Natural killer cell (primary cell): Measurements from ENCODE around the gene NME7. TPM values are rescaled to one million over a fixed set of nuclear protein-coding genes. Genes with fewer than 3 reads are reported as not detected.

Experiments used
- ATAC-seq, 3 donors: fragments of 150-1000 bp in 2 of 3; fragments of 200-7000 bp in 1 of 3; cut with Tn5 transposase; 1 replicate in 1 of 3; 2 replicates in 2 of 3; pipeline ENCODE4 v1.10.0; 2021; ENCODE audit warnings: mild to moderate bottlenecking in 2 of 3, moderate library complexity in 2 of 3
- DNase-seq, 2 donors: peaks; one replicate each; pipeline versions ENCODE4 v3.0.0 to v3.0.0-alpha.2; 2013 to 2021; ENCODE audit warnings: mixed read lengths in 1 of 2
- H3K27ac ChIP-seq: one replicate; pipeline ENCODE4 v1.5.1; 2013; ENCODE audit warnings: mild to moderate bottlenecking, low read length
- H3K27me3 ChIP-seq: one replicate; pipeline ENCODE4 v1.6.1; 2013; ENCODE audit warnings: low read length; ENCODE audit not compliant: control insufficient read depth, insufficient read depth
- H3K36me3 ChIP-seq: one replicate; pipeline ENCODE4 v1.6.1; 2013; ENCODE audit warnings: low read length; ENCODE audit not compliant: control insufficient read depth, insufficient read depth
- H3K4me1 ChIP-seq: one replicate; pipeline ENCODE4 v1.6.1; 2013; ENCODE audit warnings: low read length; ENCODE audit not compliant: control insufficient read depth, insufficient read depth
- H3K4me3 ChIP-seq: one replicate; pipeline ENCODE4 v1.5.1; 2013; ENCODE audit warnings: low read length
- H3K9me3 ChIP-seq: one replicate; pipeline ENCODE4 v1.6.1; 2013; ENCODE audit warnings: low read length; ENCODE audit not compliant: control insufficient read depth, insufficient read depth
- H3K27ac Mint-ChIP-seq, 2 donors: one replicate each; pipeline ENCODE4 v1.8.0; 2022; ENCODE audit warnings: mild to moderate bottlenecking in 2 of 2, mixed read lengths in 2 of 2, moderate library complexity in 1 of 2
- H3K27me3 Mint-ChIP-seq, 2 donors: one replicate each; pipeline ENCODE4 v1.8.0; 2022; ENCODE audit warnings: low read depth in 2 of 2, mixed read lengths in 2 of 2
- H3K36me3 Mint-ChIP-seq: one replicate; pipeline ENCODE4 v1.8.0; 2022; ENCODE audit warnings: mixed read lengths
- H3K4me1 Mint-ChIP-seq, 2 donors: one replicate each; pipeline ENCODE4 v1.8.0; 2022; ENCODE audit warnings: mixed read lengths in 2 of 2
- H3K4me3 Mint-ChIP-seq: one replicate; pipeline ENCODE4 v1.8.0; 2022; ENCODE audit warnings: mild to moderate bottlenecking, moderate library complexity, mixed read lengths
- H3K9me3 Mint-ChIP-seq, 2 donors: one replicate each; pipeline ENCODE4 v1.8.0; 2022; ENCODE audit warnings: mixed read lengths in 2 of 2
- WGBS: methylation state at CpG from one replicate; pipeline ENCODE4 v1.1.7; 2013; ENCODE audit warnings: missing lambda C conversion rate; ENCODE audit not compliant: insufficient coverage; 5-methylcytosine and 5-hydroxymethylcytosine counted together
- intact Hi-C: fragments of 100-400 bp; cut with micrococcal nuclease; formaldehyde crosslinking; loops from one replicate; pipeline ENCODE4 v1.14.2; 2022
- total RNA-seq, 4 donors: library from RNA; stranded (reverse); fragments of 120-200 nt in 1 of 4; gene quantifications; one replicate each; pipeline versions ENCODE4 v1.2.3 to v1.2.4, GENCODE V29; 2013 to 2022
- TF ChIP-seq, protein P1 (sequence below): fragments of 200-600 bp; IDR thresholded peaks from one replicate; pipeline ENCODE4 v1.8.0; 2022; ENCODE audit warnings: antibody characterized with exemption

Gene NME7
- total RNA-seq, 3 donors from 2014 or later (not counting 1 experiment from before 2014, with no cell fraction given): 5.2 to 9.9 (median 9.8) TPM

DNA sequence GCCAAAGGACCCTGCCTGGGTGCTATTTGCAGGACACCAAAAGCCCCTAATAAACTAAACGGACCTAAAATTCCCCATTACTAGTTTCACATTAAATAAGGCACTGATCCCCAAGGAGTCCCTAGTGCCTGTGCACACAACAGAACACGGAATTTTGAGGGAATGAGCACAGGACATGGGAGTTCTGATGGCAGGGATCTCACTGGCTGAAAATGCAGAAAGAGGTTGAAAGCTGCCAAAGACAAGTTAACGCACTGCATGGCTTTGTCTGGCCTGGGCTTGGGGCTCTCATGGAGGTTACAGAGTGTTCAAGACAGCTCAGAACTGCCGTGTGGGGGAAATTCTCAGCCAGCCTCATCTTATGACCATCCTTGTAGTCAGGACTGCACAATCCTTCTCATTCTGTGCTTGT lies 276.7 kb downstream of the NME7 start:
- no peak overlapping the region for H3K27ac Mint-ChIP-seq
- ATAC-seq: peak in 1 of 3 donors; percentile 40

DNA sequence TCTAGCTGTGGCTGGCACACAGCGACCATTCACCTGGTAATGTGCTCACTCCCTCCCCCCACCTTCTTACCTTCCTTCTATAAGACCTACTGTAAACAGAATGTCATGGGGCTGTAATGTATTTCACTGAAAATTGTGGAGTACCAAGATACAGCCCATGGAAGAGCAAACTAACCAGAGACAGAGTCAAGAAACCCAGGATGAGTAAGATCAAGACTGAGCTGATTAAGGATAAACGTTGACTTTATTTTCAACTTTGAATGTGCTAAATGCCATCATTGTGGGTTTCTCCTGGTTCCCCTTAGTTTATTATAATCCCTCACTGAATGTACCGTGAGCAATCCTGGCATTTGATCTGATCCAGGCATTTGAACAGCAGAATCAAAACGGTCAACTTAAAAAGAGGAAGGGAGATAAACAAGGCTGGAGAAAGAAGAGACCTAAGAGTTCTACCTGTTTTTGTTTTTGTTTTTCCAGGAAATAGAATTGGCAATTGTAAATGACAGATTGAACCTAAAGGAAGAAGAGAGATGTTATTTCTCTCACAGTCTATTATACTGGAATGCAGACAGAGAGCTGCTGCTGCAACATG lies 277.2 kb downstream of the NME7 start:
- DNase-seq (no peak), ATAC-seq (no peak)
- H3K36me3 Mint-ChIP-seq: no peaks in the 10 kb centered on the region
- Histone ChIP-seq H3K27ac (no peak overlapping the region), H3K4me3 (no peak overlapping the region), H3K4me1 (no peaks in the 10 kb centered on the region), H3K9me3 (no peaks in the 10 kb centered on the region), H3K36me3 (no peaks in the 10 kb centered on the region), H3K27me3 (no peaks in the 10 kb centered on the region)
- 60% methylated on average over 3 of the region's 4 CpGs for WGBS
- peaks cover 0 to 2% of the 10 kb centered on the region in 2 donors for H3K27me3 Mint-ChIP-seq
- H3K9me3 Mint-ChIP-seq: no peaks in the 10 kb centered on the region
- intact Hi-C loops: no loop called here
- H3K27ac Mint-ChIP-seq: no peak overlapping the region
- peaks cover 8 to 15% of the 10 kb centered on the region in 2 donors for H3K4me1 Mint-ChIP-seq
- no peak overlapping the region for H3K4me3 Mint-ChIP-seq
- TF ChIP-seq, protein P1, sequence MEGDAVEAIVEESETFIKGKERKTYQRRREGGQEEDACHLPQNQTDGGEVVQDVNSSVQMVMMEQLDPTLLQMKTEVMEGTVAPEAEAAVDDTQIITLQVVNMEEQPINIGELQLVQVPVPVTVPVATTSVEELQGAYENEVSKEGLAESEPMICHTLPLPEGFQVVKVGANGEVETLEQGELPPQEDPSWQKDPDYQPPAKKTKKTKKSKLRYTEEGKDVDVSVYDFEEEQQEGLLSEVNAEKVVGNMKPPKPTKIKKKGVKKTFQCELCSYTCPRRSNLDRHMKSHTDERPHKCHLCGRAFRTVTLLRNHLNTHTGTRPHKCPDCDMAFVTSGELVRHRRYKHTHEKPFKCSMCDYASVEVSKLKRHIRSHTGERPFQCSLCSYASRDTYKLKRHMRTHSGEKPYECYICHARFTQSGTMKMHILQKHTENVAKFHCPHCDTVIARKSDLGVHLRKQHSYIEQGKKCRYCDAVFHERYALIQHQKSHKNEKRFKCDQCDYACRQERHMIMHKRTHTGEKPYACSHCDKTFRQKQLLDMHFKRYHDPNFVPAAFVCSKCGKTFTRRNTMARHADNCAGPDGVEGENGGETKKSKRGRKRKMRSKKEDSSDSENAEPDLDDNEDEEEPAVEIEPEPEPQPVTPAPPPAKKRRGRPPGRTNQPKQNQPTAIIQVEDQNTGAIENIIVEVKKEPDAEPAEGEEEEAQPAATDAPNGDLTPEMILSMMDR: no peak

More for the DNA sequence above, 276.7 kb downstream of the NME7 start:
- Histone ChIP-seq H3K4me1 (no peaks in the 10 kb centered on the region), H3K4me3 (no peak overlapping the region), H3K27ac (no peak overlapping the region), H3K36me3 (no peaks in the 10 kb centered on the region), H3K9me3 (no peaks in the 10 kb centered on the region), H3K27me3 (no peaks in the 10 kb centered on the region)
- intact Hi-C loops: no loop called here
- no peaks in the 10 kb centered on the region for H3K9me3 Mint-ChIP-seq
- TF ChIP-seq, protein P1: no peak
- peaks cover 8 to 15% of the 10 kb centered on the region in 2 donors for H3K4me1 Mint-ChIP-seq
- H3K4me3 Mint-ChIP-seq: no peak overlapping the region
- WGBS: 85% methylated on average over 4 of the region's 4 CpGs
- peaks cover 0 to 2% of the 10 kb centered on the region in 2 donors for H3K27me3 Mint-ChIP-seq
- no peaks in the 10 kb centered on the region for H3K36me3 Mint-ChIP-seq
- no peak for DNase-seq

DNA sequence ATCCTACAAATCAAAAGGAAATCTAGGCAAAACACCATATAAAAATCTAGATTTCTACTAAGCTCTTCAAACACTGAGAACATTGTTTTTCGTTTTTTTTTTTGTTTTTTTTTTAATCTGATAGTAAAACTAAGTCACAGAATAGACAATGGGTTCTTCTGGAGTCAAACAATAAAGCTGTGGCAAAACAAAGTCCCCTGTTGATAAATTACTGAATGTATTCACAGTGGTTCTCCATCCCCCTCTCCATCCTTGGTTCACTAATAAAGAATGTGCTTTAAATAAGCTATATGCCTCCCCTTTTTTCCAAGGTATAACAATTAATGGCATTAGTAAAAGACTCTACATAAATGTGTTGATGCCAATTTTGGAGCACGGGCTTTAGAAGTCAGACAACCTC lies 277.8 kb downstream of the NME7 start:
- no peaks in the 10 kb centered on the region for H3K36me3 ChIP-seq
- Mint-ChIP-seq H3K27me3 (peaks cover 0 to 2% of the 10 kb centered on the region in 2 donors), H3K4me3 (no peak overlapping the region), H3K4me1 (peaks cover 8 to 15% of the 10 kb centered on the region in 2 donors), H3K36me3 (no peaks in the 10 kb centered on the region), H3K27ac (no peak overlapping the region), H3K9me3 (no peaks in the 10 kb centered on the region)
- no CpG with 5 or more reads among the region's 2 CpGs for WGBS
- H3K4me1 ChIP-seq: no peaks in the 10 kb centered on the region
- H3K27ac ChIP-seq: no peak overlapping the region
- no peak for DNase-seq
- TF ChIP-seq, protein P1: no peak
- no peaks in the 10 kb centered on the region for H3K27me3 ChIP-seq
- H3K4me3 ChIP-seq: no peak overlapping the region
- ATAC-seq: no peak
- no peaks in the 10 kb centered on the region for H3K9me3 ChIP-seq
- intact Hi-C loops: no loop called here

DNA sequence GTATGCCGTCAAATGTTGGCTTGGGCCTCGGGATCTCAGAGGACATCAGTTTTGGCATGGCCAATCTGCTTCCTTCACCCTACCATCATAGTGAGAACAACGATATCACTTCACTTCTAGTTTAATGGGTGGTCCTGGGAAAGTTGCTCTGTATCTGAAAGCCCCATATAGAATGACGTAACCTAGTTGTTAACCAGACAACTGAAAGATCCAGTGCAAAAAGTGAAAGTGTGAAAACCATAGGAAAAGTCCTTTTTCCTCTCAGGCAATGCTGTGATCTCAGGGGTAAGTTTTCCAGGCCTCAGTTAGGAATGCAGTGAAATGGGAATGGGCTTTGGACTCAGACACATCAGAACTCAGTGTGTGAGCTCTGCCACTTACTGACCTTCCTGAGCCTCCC lies 279.7 kb downstream of the NME7 start:
- intact Hi-C loops: no loop called here
- no peak overlapping the region for H3K27ac Mint-ChIP-seq

More for the DNA sequence above, 279.7 kb downstream of the NME7 start:
- H3K36me3 ChIP-seq: no peaks in the 10 kb centered on the region
- H3K4me3 ChIP-seq: no peak overlapping the region
- peaks cover 8 to 15% of the 10 kb centered on the region in 2 donors for H3K4me1 Mint-ChIP-seq
- 80% methylated on average over 1 of the region's 4 CpGs for WGBS
- H3K27me3 ChIP-seq: no peaks in the 10 kb centered on the region
- no peaks in the 10 kb centered on the region for H3K9me3 Mint-ChIP-seq
- H3K27me3 Mint-ChIP-seq: no peaks in the 10 kb centered on the region
- ATAC-seq: no peak
- TF ChIP-seq, protein P1: no peak
- DNase-seq: no peak
- H3K27ac ChIP-seq: no peak overlapping the region
- no peaks in the 10 kb centered on the region for H3K4me1 ChIP-seq
- H3K4me3 Mint-ChIP-seq: no peak overlapping the region
- no peaks in the 10 kb centered on the region for H3K9me3 ChIP-seq
- H3K36me3 Mint-ChIP-seq: no peaks in the 10 kb centered on the region
